Measurements from ENCODE around the gene TWF2. TPM values are rescaled to one million over a fixed set of nuclear protein-coding genes. Genes with fewer than 3 reads are reported as not detected.

Gene TWF2
- total and polyA plus RNA-seq, 2 of the 4 experiments (the other 2 are of a cell fraction): 111 to 145 TPM

GRCh38 chr3:52217409-52217805, 21.6 kb downstream of the TWF2 start:
- Histone ChIP-seq H4K20me1 (ENCODE audit: insufficient read depth, low read length) (peaks cover 15% of the 10 kb centered on the region), H2BK5ac (ENCODE audit: low read depth, low read length, poor library complexity, severe bottlenecking) (no peak overlapping the region), H2BK120ac (ENCODE audit: low read depth, low read length) (no peak overlapping the region; the same call in 1 of the 2 replicates), H3K56ac (ENCODE audit: extremely low read depth, insufficient read depth, low read length) (no peak overlapping the region), H3K36me3 (ENCODE audit: control insufficient read depth, insufficient read depth, low read length) (peaks cover 29% of the 10 kb centered on the region), H3K14ac (replicated peaks; ENCODE audit: low read depth, low read length) (no peak overlapping the region; the same call in 1 of the 2 replicates), H2AK5ac (ENCODE audit: low read depth, low read length) (peak overlapping the region; percentile 43; the same call in 1 of the 2 replicates), H3K4ac (ENCODE audit: low read depth, low read length) (no peak overlapping the region), H3K9me1 (ENCODE audit: insufficient read depth, low read length) (peaks cover 16% of the 10 kb centered on the region), H3K4me1 (ENCODE audit: control insufficient read depth, insufficient read depth, low read length) (peaks cover 8% of the 10 kb centered on the region), H3K4me3 (ENCODE audit: insufficient read depth, low read depth, low read length) (no peak overlapping the region), H4K5ac (ENCODE audit: low read depth, low read length) (no peak overlapping the region), H3K18ac (ENCODE audit: low read depth, low read length) (no peak overlapping the region), H2BK20ac (ENCODE audit: low read depth, low read length) (no peak overlapping the region; the same call in 1 of the 2 replicates), H3K27ac (ENCODE audit: insufficient read depth, low read length) (no peak overlapping the region), H3K9ac (ENCODE audit: low read depth, low read length) (no peak overlapping the region), H2BK15ac (ENCODE audit: low read depth, low read length) (no peak overlapping the region), H4K8ac (ENCODE audit: low read depth in 2 of 2, low read length in 2 of 2) (0 out of 4 replicates have a peak overlapping the region, but pooled peaks of 1 of the 2 experiments have one; percentile 20), H3K27me3 (ENCODE audit: control insufficient read depth, insufficient read depth, low read length) (no peaks in the 10 kb centered on the region), H3K79me1 (ENCODE audit: low read depth in 1 of 2, low read length in 2 of 2) (peaks cover 0 to 6% of the 10 kb centered on the region in 2 experiments; a peak in 1 of 4 replicates), H3K4me2 (ENCODE audit: low read depth, low read length) (no peak overlapping the region), H3K9me3 (ENCODE audit: control insufficient read depth, insufficient read depth, low read length) (no peaks in the 10 kb centered on the region), H2AK9ac (replicated peaks; ENCODE audit: low read depth, low read length, poor library complexity) (peak overlapping the region; percentile 23), H2AFZ (replicated peaks; ENCODE audit: low read length, poor library complexity) (peak overlapping the region; percentile 73), H3K23ac (ENCODE audit: low read depth, low read length) (no peak overlapping the region), H4K91ac (ENCODE audit: insufficient read depth, low read depth, low read length) (0 out of 2 replicates have a peak overlapping the region, but pooled peaks have one; percentile 3)
- WGBS, 2 experiments (ENCODE audit: extremely low coverage in 2 of 2, insufficient read length in 1 of 2): 79% methylated on average over 5 of the region's 10 CpGs; no CpG with 5 or more reads in 1 of the 2 experiments
- DNase-seq (no peak), ATAC-seq (ENCODE audit: low read depth) (no peak)
- dilution Hi-C loops (cut with HindIII; ENCODE audit: low sequenced_read_pairs, unreplicated experiment) (no loop called here), in situ Hi-C loops (cut with MboI; ENCODE audit: low sequenced_read_pairs) (no loop called here), intact Hi-C loops (cut with micrococcal nuclease) (no loop called here)
- BruUV-seq (replicated peaks): no TSS peak
- POLR2A ChIA-PET (ENCODE audit: unreplicated experiment): no interaction called here
- TF ChIP-seq USF2 (IDR thresholded peaks at IDR 0.05; ENCODE audit: low read depth, low read length) (no peak), MXI1 (IDR thresholded peaks at IDR 0.05; ENCODE audit: borderline replicate concordance, low read depth, low read length) (no peak), BHLHE40 (IDR thresholded peaks at IDR 0.05; ENCODE audit: low read depth, low read length) (no peak), CHD1 (IDR thresholded peaks at IDR 0.05; ENCODE audit: low read depth, low read length) (no peak), MAZ (IDR thresholded peaks at IDR 0.05; ENCODE audit: borderline replicate concordance, low read depth, low read length) (no peak), NFE2L2 (IDR thresholded peaks at IDR 0.05; ENCODE audit: low read depth, low read length) (no peak), MAFK (IDR thresholded peaks at IDR 0.05; ENCODE audit: low read depth, low read length) (no peak), ELK1 (IDR thresholded peaks at IDR 0.05; ENCODE audit: borderline replicate concordance, low read depth, low read length) (no peak), RCOR1 (IDR thresholded peaks at IDR 0.05; ENCODE audit: insufficient replicate concordance, low read length) (no peak), SMC3 (IDR thresholded peaks at IDR 0.05; ENCODE audit: low read depth, low read length) (no peak), CTCF (conservative IDR thresholded peaks at IDR 0.05; ENCODE audit: low read depth, low read length) (no peak), RAD21 (IDR thresholded peaks at IDR 0.05; ENCODE audit: low read length) (no peak), FOS (IDR thresholded peaks at IDR 0.05; ENCODE audit: low read depth, low read length) (no peak), CEBPB (IDR thresholded peaks at IDR 0.05; ENCODE audit: low read depth, low read length) (no peak), RFX5 (IDR thresholded peaks at IDR 0.05; ENCODE audit: low read depth, low read length) (no peak), POLR2A (IDR thresholded peaks at IDR 0.05; ENCODE audit: low read depth, low read length) (no peak)
- CTCF ChIA-PET: no interaction called here
